HCT116 (cell line): ENCODE data around the gene ZNF750. TPM values are rescaled to one million over a fixed set of nuclear protein-coding genes. Genes with fewer than 3 reads are reported as not detected.

ENCODE experiments used
- ATAC-seq: fragments of 200-7000 bp; cut with Tn5 transposase; 2 replicates; pipeline ENCODE4 v1.9.1; 2020; ENCODE audit warnings: mild to moderate bottlenecking, moderate library complexity
- BruUV-seq: library from RNA; stranded (reverse); fragments of 400-500 nt; replicated peaks from 2 replicates; lab custom pipeline; 2021; lab: Mats Ljungman, UMichigan
- CTCF ChIA-PET: fragments of 300-600 bp; sonication (Branson Sonifier 250); formaldehyde crosslinking; loops from one replicate; lab custom pipeline; 2021; ENCODE audit warnings: antibody characterized with exemption; lab: Charles Lee
- POLR2A ChIA-PET: fragments of 300-600, 350-600 bp; sonication (Branson Sonifier 250); formaldehyde crosslinking; loops from one replicate; lab custom pipeline; 2021; ENCODE audit warnings: antibody characterized with exemption; lab: Charles Lee
- RAD21 ChIA-PET, 2 experiments: fragments of 300-600 bp; sonication (Branson Sonifier 250); formaldehyde crosslinking; loops; one replicate each; lab custom pipeline; 2023; ENCODE audit warnings: low total read pairs in 2 of 2; ENCODE audit not compliant: uncharacterized antibody in 2 of 2, unreplicated experiment in 2 of 2, low non-redundant PET in 1 of 2; lab: Charles Lee
- DNase-seq: peaks from one replicate; pipeline ENCODE4 v3.0.0-alpha.2; 2010; ENCODE audit warnings: low read depth, low spot score
- H2AFZ ChIP-seq: fragments of 200-600 bp; shearing (Covaris generic), sonication (generic); 2 replicates; pipeline ENCODE4 v1.6.1; 2017; ENCODE audit warnings: low read depth, mixed run types, mixed read lengths, antibody characterized with exemption, low read length; ENCODE audit not compliant: poor library complexity, severe bottlenecking
- H3K27ac ChIP-seq: 2 replicates; pipeline ENCODE4 v1.5.1; 2012; ENCODE audit warnings: low read depth, low read length
- H3K27me3 ChIP-seq: fragments of 200-600 bp; sonication (generic); 2 replicates; pipeline ENCODE4 v1.6.1; 2016; ENCODE audit warnings: mixed run types, low read length, mixed read lengths; ENCODE audit not compliant: insufficient read depth
- H3K36me3 ChIP-seq, 2 experiments: fragments of 200-500 bp in 1 of 2; fragments of 200-600 bp in 1 of 2; sonication (Bioruptor generic) in 1 of 2; sonication (generic) in 1 of 2; 2 replicates each; pipeline versions ENCODE4 v1.5.1 to v1.6.1; 2014 to 2016; ENCODE audit warnings: low read length in 2 of 2, inconsistent platforms in 1 of 2, mixed read lengths in 1 of 2, mixed run types in 1 of 2; ENCODE audit not compliant: insufficient read depth in 2 of 2, control insufficient read depth in 1 of 2
- H3K4me1 ChIP-seq, 2 experiments: fragments of 200-600 bp in 1 of 2; sonication (generic) in 1 of 2; 2 replicates each; pipeline versions ENCODE4 v1.5.1 to v1.6.1; 2012 to 2017; ENCODE audit warnings: low read length in 2 of 2, inconsistent platforms in 1 of 2, mild to moderate bottlenecking in 1 of 2, mixed read lengths in 1 of 2, mixed run types in 1 of 2, moderate library complexity in 1 of 2; ENCODE audit not compliant: insufficient read depth in 2 of 2, control insufficient read depth in 1 of 2
- H3K4me2 ChIP-seq: fragments of 200-600 bp; sonication (generic); 2 replicates; pipeline ENCODE4 v1.6.1; 2017; ENCODE audit warnings: mixed run types, low read length, mixed read lengths
- H3K4me3 ChIP-seq, 2 experiments: fragments of 200-600 bp in 1 of 2; sonication (generic) in 1 of 2; replicated peaks in 1 of 2; 2 replicates each; pipeline ENCODE4 v1.5.1; 2011 to 2016; ENCODE audit warnings: low read length in 2 of 2, control low read depth in 1 of 2, low read depth in 1 of 2, mild to moderate bottlenecking in 1 of 2, mixed read lengths in 1 of 2, mixed run types in 1 of 2
- H3K79me2 ChIP-seq: fragments of 200-600 bp; sonication (generic); 2 replicates; pipeline ENCODE4 v1.6.1; 2017; ENCODE audit warnings: mild to moderate bottlenecking, mixed run types, low read length, moderate library complexity, mixed read lengths; ENCODE audit not compliant: insufficient read depth
- H3K9ac ChIP-seq: fragments of 200-600 bp; sonication (generic); 2 replicates; pipeline ENCODE4 v1.6.1; 2016; ENCODE audit warnings: low read length, mixed read lengths
- H3K9me2 ChIP-seq: fragments of 200-600 bp; sonication (generic), shearing (Covaris generic); 2 replicates; pipeline ENCODE4 v1.6.1; 2017; ENCODE audit warnings: mixed run types, mild to moderate bottlenecking, moderate library complexity; ENCODE audit not compliant: insufficient read depth
- H3K9me3 ChIP-seq, 2 experiments: fragments of 200-500 bp in 1 of 2; fragments of 200-600 bp in 1 of 2; sonication (Bioruptor generic) in 1 of 2; sonication (generic) in 1 of 2; 2 replicates each; pipeline ENCODE4 v1.6.1; 2014 to 2017; ENCODE audit warnings: low read length in 2 of 2, mixed read lengths in 2 of 2, inconsistent platforms in 1 of 2, low read depth in 1 of 2, mild to moderate bottlenecking in 1 of 2, mixed run types in 1 of 2, moderate library complexity in 1 of 2; ENCODE audit not compliant: control insufficient read depth in 1 of 2, insufficient read depth in 1 of 2
- H4K20me1 ChIP-seq: fragments of 200-600 bp; sonication (generic), shearing (Covaris generic); 2 replicates; pipeline ENCODE4 v1.6.1; 2017; ENCODE audit warnings: mixed run types, mild to moderate bottlenecking, moderate library complexity; ENCODE audit not compliant: insufficient read depth
- ELF1 ChIP-seq: IDR thresholded peaks from 2 replicates; pipeline ENCODE4 v1.6.1; 2012; ENCODE audit warnings: low read depth, borderline replicate concordance
- JUND ChIP-seq: IDR thresholded peaks from 2 replicates; pipeline ENCODE4 v1.6.1; 2012
- POLR2AphosphoS5 ChIP-seq: IDR thresholded peaks from 2 replicates; pipeline ENCODE4 v1.6.1; 2011; ENCODE audit warnings: mild to moderate bottlenecking, low read depth, low read length, moderate library complexity
- RAD21 ChIP-seq: IDR thresholded peaks from 2 replicates; pipeline ENCODE4 v1.6.1; 2012; ENCODE audit warnings: low read depth, mild to moderate bottlenecking
- SRF ChIP-seq: IDR thresholded peaks from 2 replicates; pipeline ENCODE4 v1.6.1; 2012; ENCODE audit warnings: low read depth
- ZFX ChIP-seq: fragments of 450-650 bp; IDR thresholded peaks from 2 replicates; pipeline ENCODE4 v1.6.1; 2017
- ZNF274 ChIP-seq: fragments of 200-500 bp; sonication (Bioruptor generic); IDR thresholded peaks from 2 replicates; pipeline ENCODE4 v1.6.1; 2014; ENCODE audit warnings: mild to moderate bottlenecking, low read depth, low read length, inconsistent platforms
- intact Hi-C: fragments of 100-400 bp; cut with micrococcal nuclease; formaldehyde crosslinking; loops from 2 replicates; pipeline ENCODE4 v1.10.0; 2022
- total RNA-seq: library from RNA; stranded (reverse); gene quantifications from one replicate; pipeline ENCODE4 v1.2.1, GENCODE V29; 2021; ENCODE audit not compliant: unreplicated experiment
- TF ChIP-seq, protein P1 (sequence below): IDR thresholded peaks from 2 replicates; pipeline ENCODE4 v1.6.1; 2012
- TF ChIP-seq, protein P2 (sequence below): IDR thresholded peaks from 2 replicates; pipeline ENCODE4 v1.6.1; 2012; ENCODE audit warnings: low read depth
- TF ChIP-seq, protein P3 (sequence below), 3 experiments: fragments of 200-600 bp in 1 of 3; sonication (generic) in 1 of 3; IDR thresholded peaks in 2 of 3; conservative IDR thresholded peaks in 1 of 3; 2 replicates each; pipeline ENCODE4 v1.5.1; 2012 to 2017; ENCODE audit warnings: low read depth in 2 of 3, low read length in 2 of 3, antibody characterized with exemption in 1 of 3, borderline replicate concordance in 1 of 3, control low read depth in 1 of 3, mild to moderate bottlenecking in 1 of 3, mixed read lengths in 1 of 3, mixed run types in 1 of 3, moderate library complexity in 1 of 3; ENCODE audit not compliant: insufficient read depth in 1 of 3

ZNF750 gene
- total RNA-seq, 1 experiment from 2014 or later = not detected

DNA sequence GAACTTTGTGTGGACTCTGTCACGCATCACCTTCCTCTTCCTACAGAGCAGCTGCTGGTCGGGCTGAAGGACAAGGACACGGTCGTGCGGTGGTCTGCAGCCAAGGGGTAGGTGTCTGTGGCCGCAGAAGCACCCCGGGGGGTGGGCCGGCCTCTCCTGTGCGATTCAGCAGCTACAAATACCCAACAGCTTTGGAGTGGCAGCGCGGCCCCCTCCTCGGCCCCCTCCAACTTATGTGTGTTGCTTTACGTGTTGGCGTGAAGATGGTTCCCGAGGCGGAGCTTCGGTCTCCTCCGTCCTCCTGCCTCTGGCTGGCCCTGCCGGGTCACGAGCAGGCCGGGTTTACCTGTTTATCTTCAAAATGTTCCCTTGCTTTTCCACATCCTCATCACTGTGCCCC is 32.3 kb downstream of the ZNF750 start:
- Histone ChIP-seq H3K4me2 (no peak overlapping the region), H3K36me3 (peaks cover 2 to 25% of the 10 kb centered on the region in 2 experiments; a peak in 1 of 4 replicates), H3K27me3 (no peaks in the 10 kb centered on the region), H3K27ac (no peak overlapping the region), H3K9me3 (no peaks in the 10 kb centered on the region), H4K20me1 (no peaks in the 10 kb centered on the region), H3K4me1 (no peaks in the 10 kb centered on the region), H3K9ac (no peak overlapping the region), H2AFZ (no peak overlapping the region), H3K79me2 (peaks cover 16% of the 10 kb centered on the region), H3K4me3 (no peak overlapping the region), H3K9me2 (no peaks in the 10 kb centered on the region)
- no peak for DNase-seq
- ChIA-PET POLR2A (no interaction called here), CTCF (no interaction called here), RAD21 (no interaction called here)
- intact Hi-C loops = no loop called here
- TF ChIP-seq POLR2AphosphoS5 (no peak), SRF (no peak), ZFX (no peak)
- TF ChIP-seq, protein P1, sequence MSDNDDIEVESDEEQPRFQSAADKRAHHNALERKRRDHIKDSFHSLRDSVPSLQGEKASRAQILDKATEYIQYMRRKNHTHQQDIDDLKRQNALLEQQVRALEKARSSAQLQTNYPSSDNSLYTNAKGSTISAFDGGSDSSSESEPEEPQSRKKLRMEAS = no peak
- TF ChIP-seq, protein P2, sequence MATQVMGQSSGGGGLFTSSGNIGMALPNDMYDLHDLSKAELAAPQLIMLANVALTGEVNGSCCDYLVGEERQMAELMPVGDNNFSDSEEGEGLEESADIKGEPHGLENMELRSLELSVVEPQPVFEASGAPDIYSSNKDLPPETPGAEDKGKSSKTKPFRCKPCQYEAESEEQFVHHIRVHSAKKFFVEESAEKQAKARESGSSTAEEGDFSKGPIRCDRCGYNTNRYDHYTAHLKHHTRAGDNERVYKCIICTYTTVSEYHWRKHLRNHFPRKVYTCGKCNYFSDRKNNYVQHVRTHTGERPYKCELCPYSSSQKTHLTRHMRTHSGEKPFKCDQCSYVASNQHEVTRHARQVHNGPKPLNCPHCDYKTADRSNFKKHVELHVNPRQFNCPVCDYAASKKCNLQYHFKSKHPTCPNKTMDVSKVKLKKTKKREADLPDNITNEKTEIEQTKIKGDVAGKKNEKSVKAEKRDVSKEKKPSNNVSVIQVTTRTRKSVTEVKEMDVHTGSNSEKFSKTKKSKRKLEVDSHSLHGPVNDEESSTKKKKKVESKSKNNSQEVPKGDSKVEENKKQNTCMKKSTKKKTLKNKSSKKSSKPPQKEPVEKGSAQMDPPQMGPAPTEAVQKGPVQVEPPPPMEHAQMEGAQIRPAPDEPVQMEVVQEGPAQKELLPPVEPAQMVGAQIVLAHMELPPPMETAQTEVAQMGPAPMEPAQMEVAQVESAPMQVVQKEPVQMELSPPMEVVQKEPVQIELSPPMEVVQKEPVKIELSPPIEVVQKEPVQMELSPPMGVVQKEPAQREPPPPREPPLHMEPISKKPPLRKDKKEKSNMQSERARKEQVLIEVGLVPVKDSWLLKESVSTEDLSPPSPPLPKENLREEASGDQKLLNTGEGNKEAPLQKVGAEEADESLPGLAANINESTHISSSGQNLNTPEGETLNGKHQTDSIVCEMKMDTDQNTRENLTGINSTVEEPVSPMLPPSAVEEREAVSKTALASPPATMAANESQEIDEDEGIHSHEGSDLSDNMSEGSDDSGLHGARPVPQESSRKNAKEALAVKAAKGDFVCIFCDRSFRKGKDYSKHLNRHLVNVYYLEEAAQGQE = no peak
- no TSS peak for BruUV-seq
- no peak for ATAC-seq

DNA sequence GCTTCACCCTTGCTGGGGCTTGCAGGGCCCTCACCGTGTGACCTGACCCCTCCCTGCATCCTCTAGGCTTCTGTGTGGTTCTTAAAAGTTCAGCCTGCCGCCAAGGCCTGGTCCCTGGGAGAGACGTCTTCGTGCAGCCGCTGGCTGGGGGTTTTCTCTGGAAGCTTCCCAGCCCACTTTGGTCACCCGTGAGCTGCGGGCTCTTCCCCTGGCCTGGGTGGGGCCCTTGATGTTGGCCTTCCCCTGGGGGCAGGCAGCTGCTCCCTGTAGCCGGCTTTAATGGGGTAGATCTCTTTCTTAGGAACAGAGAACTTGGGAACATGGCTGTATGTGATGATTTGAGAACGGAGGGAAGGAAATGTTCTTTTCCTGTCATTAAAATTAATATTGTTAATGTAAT is 32.7 kb downstream of the ZNF750 start:
- H3K79me2 ChIP-seq = peaks cover 21% of the 10 kb centered on the region
- ChIA-PET POLR2A (no interaction called here), CTCF (no interaction called here), RAD21 (no interaction called here)
- H4K20me1 ChIP-seq = 0 out of 2 replicates have a peak, but pooled peaks cover 3% of the 10 kb centered on the region
- H3K36me3 ChIP-seq = peaks cover 2 to 23% of the 10 kb centered on the region in 2 experiments; a peak in 1 of 4 replicates
- no peaks in the 10 kb centered on the region for H3K27me3 ChIP-seq
- intact Hi-C loops = no loop called here
- no peak for DNase-seq
- no peak for ATAC-seq
- H3K4me2 ChIP-seq = no peak overlapping the region
- TF ChIP-seq ZNF274 (no peak), SRF (no peak), RAD21 (no peak), JUND (no peak), ELF1 (no peak)
- TF ChIP-seq, protein P2 = no peak
- TF ChIP-seq, protein P3, sequence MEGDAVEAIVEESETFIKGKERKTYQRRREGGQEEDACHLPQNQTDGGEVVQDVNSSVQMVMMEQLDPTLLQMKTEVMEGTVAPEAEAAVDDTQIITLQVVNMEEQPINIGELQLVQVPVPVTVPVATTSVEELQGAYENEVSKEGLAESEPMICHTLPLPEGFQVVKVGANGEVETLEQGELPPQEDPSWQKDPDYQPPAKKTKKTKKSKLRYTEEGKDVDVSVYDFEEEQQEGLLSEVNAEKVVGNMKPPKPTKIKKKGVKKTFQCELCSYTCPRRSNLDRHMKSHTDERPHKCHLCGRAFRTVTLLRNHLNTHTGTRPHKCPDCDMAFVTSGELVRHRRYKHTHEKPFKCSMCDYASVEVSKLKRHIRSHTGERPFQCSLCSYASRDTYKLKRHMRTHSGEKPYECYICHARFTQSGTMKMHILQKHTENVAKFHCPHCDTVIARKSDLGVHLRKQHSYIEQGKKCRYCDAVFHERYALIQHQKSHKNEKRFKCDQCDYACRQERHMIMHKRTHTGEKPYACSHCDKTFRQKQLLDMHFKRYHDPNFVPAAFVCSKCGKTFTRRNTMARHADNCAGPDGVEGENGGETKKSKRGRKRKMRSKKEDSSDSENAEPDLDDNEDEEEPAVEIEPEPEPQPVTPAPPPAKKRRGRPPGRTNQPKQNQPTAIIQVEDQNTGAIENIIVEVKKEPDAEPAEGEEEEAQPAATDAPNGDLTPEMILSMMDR (IDR thresholded peaks at IDR 0.05 in 2 of 3, conservative IDR thresholded peaks at IDR 0.05 in 1 of 3; ENCODE audit: borderline replicate concordance in 1 of 3, insufficient read depth in 1 of 3, low read depth in 2 of 3, low read length in 2 of 3) = no peak
- H3K9ac ChIP-seq = no peak overlapping the region
- no peak overlapping the region for H3K27ac ChIP-seq
- no peaks in the 10 kb centered on the region for H3K9me2 ChIP-seq
- H3K4me3 ChIP-seq = no peak overlapping the region
- no peak overlapping the region for H2AFZ ChIP-seq
- no peaks in the 10 kb centered on the region for H3K9me3 ChIP-seq
- no peaks in the 10 kb centered on the region for H3K4me1 ChIP-seq
- BruUV-seq = no TSS peak
